ENCODE results near the gene RAB36. TPM values are rescaled to one million over a fixed set of nuclear protein-coding genes. Genes with fewer than 3 reads are reported as not detected.

Gene RAB36
- polyA plus RNA-seq, 1 of the 3 experiments (the other 2 are of a cell fraction): 6.6 TPM

GRCh38 chr22:23164091-23164490, 18.8 kb downstream of the RAB36 start (continued):
- TF ChIP-seq IRF3 (IDR thresholded peaks at IDR 0.05; ENCODE audit: low read depth, low read length) (no peak), MXI1 (IDR thresholded peaks at IDR 0.05; ENCODE audit: low read depth, low read length) (no peak), CTCF (IDR thresholded peaks at IDR 0.05) (no peak)

GRCh38 chr22:23166042-23166831, 21.0 kb downstream of the RAB36 start:
- Histone ChIP-seq H3K36me3 (replicated peaks in 1 of 2; ENCODE audit: control insufficient read depth in 1 of 2, insufficient read depth in 2 of 2, low read length in 1 of 2) (no peaks in the 10 kb centered on the region), H3K4me3 (ENCODE audit: low read depth in 2 of 2, low read length in 1 of 2) (no peak overlapping the region), H3K9me2 (no peaks in the 10 kb centered on the region), H3K79me2 (ENCODE audit: insufficient read depth) (no peaks in the 10 kb centered on the region), H3K9me3 (no peaks in the 10 kb centered on the region), H3K4me2 (no peak overlapping the region), H4K20me1 (ENCODE audit: insufficient read depth) (no peaks in the 10 kb centered on the region), H3K27ac (ENCODE audit: low read depth in 2 of 2, low read length in 1 of 2) (no peak overlapping the region), H3F3A (replicated peaks; ENCODE audit: insufficient read depth) (no peaks in the 10 kb centered on the region), H3K9ac (no peak overlapping the region), H3K27me3 (ENCODE audit: insufficient read depth) (no peaks in the 10 kb centered on the region), H3K4me1 (ENCODE audit: control insufficient read depth in 1 of 2, insufficient read depth in 2 of 2, low read depth in 1 of 2, low read length in 1 of 2) (peaks cover 0 to 14% of the 10 kb centered on the region in 2 experiments; a peak in 1 of 4 replicates), H2AFZ (ENCODE audit: low read depth) (no peak overlapping the region)
- ChIA-PET CTCF (interaction anchor here (21.1 kb wide), 1 partner anchor 120 kb away, joined by 587 read pairs; no protein-coding TSS in a partner anchor), POLR2A (no interaction called here)
- WGBS (ENCODE audit: low lambda C conversion rate): 85% methylated on average over 6 of the region's 6 CpGs
- no peak for DNase-seq
- TF ChIP-seq PBX3 (IDR thresholded peaks at IDR 0.05) (no peak), RFX5 (IDR thresholded peaks at IDR 0.05; ENCODE audit: low read length) (no peak), FOXJ3 (CRISPR knock-in tag; IDR thresholded peaks at IDR 0.05) (no peak), ELF1 (IDR thresholded peaks at IDR 0.05) (no peak), MXI1 (IDR thresholded peaks at IDR 0.05; ENCODE audit: low read depth, low read length) (no peak), EZH2phosphoT487 (IDR thresholded peaks at IDR 0.05; ENCODE audit: borderline replicate concordance, low read depth) (no peak), EP300 (IDR thresholded peaks at IDR 0.05; ENCODE audit: borderline replicate concordance in 1 of 2, low read depth in 1 of 2, low read length in 1 of 2) (no peak), SMC3 (IDR thresholded peaks at IDR 0.05; ENCODE audit: low read depth, low read length) (no peak), USF2 (IDR thresholded peaks at IDR 0.05; ENCODE audit: borderline replicate concordance, low read depth, low read length) (no peak), FOXM1 (IDR thresholded peaks at IDR 0.05; ENCODE audit: low read depth) (no peak), JUND (IDR thresholded peaks at IDR 0.05) (no peak), MEF2A (IDR thresholded peaks at IDR 0.05; ENCODE audit: borderline replicate concordance, low read depth) (no peak), USF1 (IDR thresholded peaks at IDR 0.05; ENCODE audit: borderline replicate concordance, low read depth) (no peak), RCOR1 (IDR thresholded peaks at IDR 0.05; ENCODE audit: low read length) (no peak), RAD21 (IDR thresholded peaks at IDR 0.05; ENCODE audit: low read length) (no peak), FOSL2 (IDR thresholded peaks at IDR 0.05; ENCODE audit: borderline replicate concordance, low read depth) (no peak), IRF3 (IDR thresholded peaks at IDR 0.05; ENCODE audit: low read depth, low read length) (no peak)

All from SK-N-SH (cell line).